Brain pericyte (primary cell): ENCODE results near the gene SDCCAG8.

Experiments
- DNase-seq: peaks from one replicate; pipeline ENCODE4 v3.0.0-alpha.2; 2012; ENCODE audit warnings: low read depth, low spot score

The SDCCAG8 gene

DNA sequence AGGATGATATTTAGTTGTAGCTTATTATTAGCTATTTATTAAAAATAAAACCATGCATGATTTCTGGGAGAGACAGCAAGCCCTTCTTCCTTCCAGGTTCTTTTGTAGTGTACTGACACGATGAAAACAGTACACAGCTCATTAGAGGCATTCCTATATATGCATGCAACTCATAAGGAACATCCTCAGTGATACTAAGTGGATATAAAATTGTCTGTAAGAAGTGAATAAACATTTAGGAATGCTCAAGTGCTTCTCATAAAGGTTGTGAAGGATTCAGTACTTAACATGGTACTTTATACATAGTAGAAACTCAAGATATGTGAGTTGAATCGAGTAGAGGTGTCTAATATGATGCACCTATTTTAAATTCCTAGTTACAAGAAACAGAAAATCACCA lies 287.7 kb downstream of the SDCCAG8 start:
- no peak for DNase-seq

GRCh38 chr1:243546457-243546856 lies 290.6 kb downstream of the SDCCAG8 start:
- no peak for DNase-seq

DNA sequence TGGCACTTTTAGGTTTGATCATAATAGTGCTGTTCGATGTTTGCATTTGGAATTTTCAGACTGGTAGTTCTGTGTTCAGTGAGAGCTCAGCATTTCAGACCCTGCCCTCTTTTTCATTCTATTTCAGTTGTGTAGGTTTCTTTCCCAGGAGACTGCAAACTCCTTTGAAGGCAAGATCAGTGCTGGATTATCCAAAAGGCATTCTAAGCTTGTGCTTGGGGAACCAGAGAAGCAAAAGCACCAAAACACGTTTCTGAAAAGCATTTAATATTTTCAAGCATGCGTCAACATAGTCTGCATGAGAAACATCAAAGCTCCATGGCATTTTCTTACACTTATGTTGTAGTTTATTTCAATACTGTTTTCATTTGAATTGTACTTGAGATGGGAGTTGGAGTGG lies 292.1 kb downstream of the SDCCAG8 start:
- DNase-seq = no peak

DNA sequence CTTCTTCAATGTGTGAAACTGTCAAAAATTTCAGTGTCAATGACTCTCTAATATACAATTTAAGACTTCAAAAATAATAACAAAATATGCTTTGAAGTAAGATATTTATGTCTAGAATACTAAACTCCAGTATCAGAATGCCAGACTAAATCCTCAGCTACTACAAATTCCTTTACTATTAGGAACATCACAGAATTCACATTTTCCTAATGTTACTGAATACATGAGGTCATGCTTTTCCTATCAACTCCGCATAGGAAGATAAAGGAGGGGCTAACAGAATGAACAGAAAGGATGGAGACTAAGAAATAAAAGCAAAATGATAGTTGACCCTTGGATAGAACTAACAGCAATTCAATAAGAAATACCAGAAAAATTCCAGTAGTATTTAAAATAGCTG lies 292.7 kb downstream of the SDCCAG8 start:
- DNase-seq = no peak

GRCh38 chr1:243549108-243549507 lies 293.3 kb downstream of the SDCCAG8 start:
- DNase-seq = no peak
